Ishikawa (cell line): ENCODE measurements around the gene ZNF800.

Experiments
- CEBPB ChIP-seq: IDR thresholded peaks from 2 replicates; pipeline ENCODE4 v1.6.1; 2012
- RAD21 ChIP-seq: IDR thresholded peaks from 2 replicates; pipeline ENCODE4 v1.6.1; 2012; ENCODE audit warnings: low read depth
- TAF1 ChIP-seq: IDR thresholded peaks from 2 replicates; pipeline ENCODE4 v1.6.1; 2012; ENCODE audit warnings: low read depth, mild to moderate bottlenecking
- TF ChIP-seq, protein P1 (sequence below): IDR thresholded peaks from 2 replicates; pipeline ENCODE4 v1.6.1; 2012

DNA sequence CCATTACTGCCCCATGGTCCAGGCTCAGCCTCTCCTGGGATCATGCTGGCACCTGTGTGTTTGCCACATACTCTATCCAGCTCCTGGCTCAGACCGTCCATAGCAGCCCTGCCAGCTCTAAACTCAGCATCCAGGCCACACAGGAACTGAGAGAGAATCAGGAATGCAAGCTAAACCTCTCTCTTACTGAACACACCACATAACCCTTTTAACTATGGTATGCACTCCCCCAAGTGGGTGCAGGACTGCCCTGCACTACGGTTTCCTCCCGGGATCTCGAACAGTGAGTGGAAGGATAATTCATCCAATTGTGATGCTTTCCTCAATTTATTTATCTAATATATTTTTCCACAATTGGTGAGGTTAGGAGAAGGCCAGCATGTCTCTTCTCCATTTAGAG, 17.1 kb upstream of the ZNF800 start:
- no peak for TF ChIP-seq RAD21
- no peak for TF ChIP-seq TAF1
- TF ChIP-seq, protein P1, sequence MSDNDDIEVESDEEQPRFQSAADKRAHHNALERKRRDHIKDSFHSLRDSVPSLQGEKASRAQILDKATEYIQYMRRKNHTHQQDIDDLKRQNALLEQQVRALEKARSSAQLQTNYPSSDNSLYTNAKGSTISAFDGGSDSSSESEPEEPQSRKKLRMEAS: no peak
- TF ChIP-seq CEBPB: no peak
